Testis (tissue), 3 donors: ENCODE results near the gene COG2. TPM values are rescaled to one million over a fixed set of nuclear protein-coding genes. Genes with fewer than 3 reads are reported as not detected.

Source experiments
- DNase-seq: peaks from one replicate; pipeline ENCODE4 v3.0.0-alpha.2; 2019
- H3K27ac ChIP-seq, 2 donors: fragments of 200-600 bp; sonication (generic); one replicate each; pipeline ENCODE4 v1.5.1; 2019
- H3K27me3 ChIP-seq: fragments of 200-600 bp; sonication (generic); one replicate; pipeline ENCODE4 v1.5.1; 2019
- H3K36me3 ChIP-seq: fragments of 200-600 bp; sonication (generic); one replicate; pipeline ENCODE4 v1.5.1; 2017; ENCODE audit warnings: low read depth; ENCODE audit errors: missing control alignments
- H3K4me1 ChIP-seq: fragments of 200-600 bp; sonication (generic); one replicate; pipeline ENCODE4 v1.5.1; 2019
- H3K4me3 ChIP-seq, 2 donors: fragments of 200-600 bp; sonication (generic); one replicate each; pipeline ENCODE4 v1.5.1; 2017 to 2019
- H3K9me3 ChIP-seq: fragments of 200-600 bp; sonication (generic); one replicate; pipeline ENCODE4 v1.5.1; 2017
- CTCF ChIP-seq, 3 experiments: fragments of 450-650 bp in 2 of 3; fragments of 200-600 bp in 1 of 3; sonication (generic) in 1 of 3; IDR thresholded peaks; one replicate each; pipeline ENCODE4 v1.5.1; 2016 to 2019; ENCODE audit warnings: antibody characterized with exemption in 3 of 3, mild to moderate bottlenecking in 2 of 3, moderate library complexity in 1 of 3
- POLR2A ChIP-seq: fragments of 450-650 bp; IDR thresholded peaks from one replicate; pipeline ENCODE4 v1.6.1; 2017; ENCODE audit warnings: antibody characterized with exemption, mild to moderate bottlenecking, moderate library complexity
- WGBS, 2 donors: methylation state at CpG; one replicate each; pipeline ENCODE4 v1.1.5; 2018; 5-methylcytosine and 5-hydroxymethylcytosine counted together
- intact Hi-C: fragments of 100-400 bp; cut with DNase I; formaldehyde crosslinking; loops from one replicate; pipeline ENCODE4 v1.15.1; 2023; ENCODE audit warnings: low total_unique reads
- polyA plus RNA-seq: library from polyadenylated mRNA; stranded (reverse); fragments of 350-450 nt; fragmentation: Illumina TruSeq; extraction: RNeasy Lipid Tissue Mini Kit (QIAGEN cat#74804); gene quantifications from one replicate; pipeline ENCODE4 v1.2.3, GENCODE V29; 2014; ENCODE audit warnings: low read depth, low replicate concordance; ENCODE audit not compliant: insufficient read depth
- total RNA-seq, 2 donors: library from RNA; depleted of rRNA; stranded (reverse); fragments of >200 nt; gene quantifications; one replicate each; pipeline ENCODE4 v1.2.3, GENCODE V29; 2016

COG2 gene
- total and polyA plus RNA-seq, 3 donors from 2014 or later: 23.7 to 34.6 (median 29.4) TPM

GRCh38 chr1:230709619-230710542, 67.6 kb downstream of the COG2 start:
- no peak for DNase-seq
- H3K27me3 ChIP-seq: no peaks in the 10 kb centered on the region
- no peak overlapping the region for H3K4me3 ChIP-seq
- no peaks in the 10 kb centered on the region for H3K9me3 ChIP-seq
- intact Hi-C loops: no loop called here
- H3K36me3 ChIP-seq: no peaks in the 10 kb centered on the region
- 88 to 90% methylated on average over 10 to 18 of the region's 18 CpGs for WGBS, 2 donors
- TF ChIP-seq CTCF (IDR thresholded peaks at IDR 0.05) (no peak), POLR2A (no peak)
- H3K4me1 ChIP-seq: peaks cover 8% of the 10 kb centered on the region
- H3K27ac ChIP-seq: no peak overlapping the region

GRCh38 chr1:230710543-230710904, 68.2 kb downstream of the COG2 start:
- Histone ChIP-seq H3K27ac (no peak overlapping the region), H3K27me3 (no peaks in the 10 kb centered on the region), H3K4me3 (no peak overlapping the region), H3K9me3 (no peaks in the 10 kb centered on the region), H3K36me3 (no peaks in the 10 kb centered on the region), H3K4me1 (peaks cover 8% of the 10 kb centered on the region)
- whole genome bisulfite sequencing, 2 donors: 98 to 100% methylated on average over 4 to 8 of the region's 8 CpGs
- no peak for TF ChIP-seq CTCF (IDR thresholded peaks at IDR 0.05)
- TF ChIP-seq POLR2A: no peak
- intact Hi-C loops: no loop called here
- DNase-seq: no peak

- no peaks in the 10 kb centered on the region for H3K27me3 ChIP-seq
- no peaks in the 10 kb centered on the region for H3K36me3 ChIP-seq
- TF ChIP-seq CTCF (IDR thresholded peaks at IDR 0.05) (no peak), POLR2A (no peak)
- H3K4me1 ChIP-seq: peaks cover 8% of the 10 kb centered on the region
- intact Hi-C loops: no loop called here
- H3K9me3 ChIP-seq: no peaks in the 10 kb centered on the region
- H3K4me3 ChIP-seq: no peak overlapping the region
- H3K27ac ChIP-seq: no peak overlapping the region
- WGBS, 2 donors: 93 to 96% methylated on average over 2 to 3 of the region's 3 CpGs
- no peak for DNase-seq
Observed at GRCh38 chr1:230711245-230711644, 69.0 kb downstream of the COG2 start.

- H3K4me1 ChIP-seq: peaks cover 8% of the 10 kb centered on the region
- no peaks in the 10 kb centered on the region for H3K9me3 ChIP-seq
- H3K27me3 ChIP-seq: no peaks in the 10 kb centered on the region
- intact Hi-C loops: no loop called here
- WGBS, 2 donors: 89 to 97% methylated on average over 17 of the region's 17 CpGs
- no peaks in the 10 kb centered on the region for H3K36me3 ChIP-seq
- no peak for DNase-seq
- H3K27ac ChIP-seq: no peak overlapping the region
- H3K4me3 ChIP-seq: no peak overlapping the region
- TF ChIP-seq CTCF (IDR thresholded peaks at IDR 0.05) (no peak), POLR2A (no peak)
Observed at GRCh38 chr1:230712470-230712942, 70.2 kb downstream of the COG2 start.

GRCh38 chr1:230713138-230713537, 70.9 kb downstream of the COG2 start:
- intact Hi-C loops: no loop called here
- Histone ChIP-seq H3K4me3 (no peak overlapping the region), H3K27me3 (no peaks in the 10 kb centered on the region), H3K27ac (no peak overlapping the region), H3K4me1 (peaks cover 8% of the 10 kb centered on the region), H3K36me3 (no peaks in the 10 kb centered on the region), H3K9me3 (no peaks in the 10 kb centered on the region)
- TF ChIP-seq CTCF (IDR thresholded peaks at IDR 0.05): no peak
- TF ChIP-seq POLR2A: no peak
- WGBS, 2 donors: 86 to 91% methylated on average over 7 of the region's 7 CpGs
- no peak for DNase-seq
